HG02885 (cell line): Measurements from ENCODE around the gene ALKBH5.

Source experiments
- ATAC-seq: cut with Tn5 transposase; IDR thresholded peaks from one replicate; pipeline ENCODE4 v1.9.1; 2021; ENCODE audit warnings: mild to moderate bottlenecking; ENCODE audit not compliant: unreplicated experiment, poor library complexity

Gene ALKBH5

GRCh38 chr17:18183334-18184142 is at the start of gene ALKBH5:
Gene ALKBH5 (plus strand): TSS chr17:18183828. CDS start chr17:18184244, 416 bp downstream.
- ATAC-seq: peak; percentile 73

- ATAC-seq: no peak
Measured at GRCh38 chr17:18136357-18136756, 47.3 kb upstream of the ALKBH5 start.

- ATAC-seq: no peak
Measured at GRCh38 chr17:18138065-18138749, 45.4 kb upstream of the ALKBH5 start.

GRCh38 chr17:18139092-18139491 is 44.5 kb upstream of the ALKBH5 start:
- no peak for ATAC-seq

GRCh38 chr17:18139498-18139897 is 44.1 kb upstream of the ALKBH5 start:
- ATAC-seq: no peak

GRCh38 chr17:18139949-18140348 is 43.7 kb upstream of the ALKBH5 start:
- no peak for ATAC-seq

- no peak for ATAC-seq
Measured at GRCh38 chr17:18140648-18141047, 43.0 kb upstream of the ALKBH5 start.

- no peak for ATAC-seq
Measured at GRCh38 chr17:18141210-18141803, 42.3 kb upstream of the ALKBH5 start.

GRCh38 chr17:18142417-18142816 is 41.2 kb upstream of the ALKBH5 start:
- no peak for ATAC-seq

GRCh38 chr17:18143044-18143936 is 40.3 kb upstream of the ALKBH5 start:
- no peak for ATAC-seq

GRCh38 chr17:18144261-18144660 is 39.4 kb upstream of the ALKBH5 start:
- no peak for ATAC-seq

GRCh38 chr17:18144855-18145254 is 38.8 kb upstream of the ALKBH5 start:
- ATAC-seq: no peak

GRCh38 chr17:18145811-18146210 is 37.8 kb upstream of the ALKBH5 start:
- ATAC-seq: no peak

GRCh38 chr17:18146259-18146658 is 37.4 kb upstream of the ALKBH5 start:
- no peak for ATAC-seq

GRCh38 chr17:18146980-18147379 is 36.6 kb upstream of the ALKBH5 start:
- no peak for ATAC-seq

- ATAC-seq: no peak
Measured at GRCh38 chr17:18148586-18148985, 35.0 kb upstream of the ALKBH5 start.

GRCh38 chr17:18151290-18151689 is 32.3 kb upstream of the ALKBH5 start:
- ATAC-seq: no peak

- ATAC-seq: no peak
Measured at GRCh38 chr17:18155179-18155578, 28.4 kb upstream of the ALKBH5 start.

GRCh38 chr17:18156171-18156975 is 27.3 kb upstream of the ALKBH5 start:
- ATAC-seq: no peak

- ATAC-seq: no peak
Measured at GRCh38 chr17:18156976-18157280, 26.7 kb upstream of the ALKBH5 start.
